Hematopoietic multipotent progenitor cell treated with erythropoietin and hydrocortisone succinate and interleukin-3 and kit ligand, for 15 days (in vitro differentiated cells): ENCODE measurements around the gene CKM.
"Not testable (repeated sequence)": the region's sequence is repeated elsewhere in the genome, so short reads cannot be mapped to it uniquely, and the experiment has no call there.

Experiments
- DNase-seq: peaks from one replicate; pipeline ENCODE4 v3.0.0-alpha.2; 2015; ENCODE audit warnings: low spot score

The CKM gene

DNA sequence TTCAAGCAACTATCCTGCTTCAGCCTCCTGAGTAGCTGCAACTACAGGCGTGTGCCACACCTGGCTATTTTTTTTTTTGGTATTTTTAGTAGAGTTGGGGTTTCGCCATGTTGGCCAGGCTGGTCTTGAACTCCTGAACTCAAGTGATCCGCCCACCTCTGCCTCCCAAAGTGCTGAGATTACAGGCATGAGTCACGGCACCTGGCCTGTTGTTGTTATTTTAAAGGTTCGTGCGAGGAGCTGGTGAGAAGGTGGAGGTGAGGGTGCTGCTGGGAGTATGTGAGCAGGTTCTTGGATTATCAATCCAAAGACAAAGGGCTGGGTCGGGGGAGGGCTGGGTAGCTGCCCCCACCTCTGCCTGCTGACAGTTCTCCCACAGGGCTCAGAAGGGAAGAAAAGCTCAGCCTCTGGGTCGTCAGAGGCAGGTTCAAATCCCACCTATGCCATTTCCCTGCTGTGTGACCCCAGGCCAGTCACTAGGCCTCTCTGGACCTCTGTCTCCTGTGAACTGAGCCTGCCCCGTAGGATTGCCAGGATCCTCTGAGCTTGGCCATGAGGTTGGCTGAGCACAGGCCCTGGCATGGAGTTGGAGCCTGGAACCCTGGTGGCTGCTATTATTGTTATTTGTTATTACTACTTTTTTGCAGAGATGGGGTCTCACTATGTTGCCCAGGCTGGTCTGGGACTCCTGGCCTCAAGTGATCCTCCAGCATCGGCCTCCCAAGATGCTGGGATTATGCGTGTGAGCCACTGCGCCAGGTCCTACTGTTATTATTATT lies 1.5 kb downstream of the CKM start:
- no peak for DNase-seq

- DNase-seq, result no peak
Measured at GRCh38 chr19:45315304-45315703, 7.4 kb downstream of the CKM start.

DNA sequence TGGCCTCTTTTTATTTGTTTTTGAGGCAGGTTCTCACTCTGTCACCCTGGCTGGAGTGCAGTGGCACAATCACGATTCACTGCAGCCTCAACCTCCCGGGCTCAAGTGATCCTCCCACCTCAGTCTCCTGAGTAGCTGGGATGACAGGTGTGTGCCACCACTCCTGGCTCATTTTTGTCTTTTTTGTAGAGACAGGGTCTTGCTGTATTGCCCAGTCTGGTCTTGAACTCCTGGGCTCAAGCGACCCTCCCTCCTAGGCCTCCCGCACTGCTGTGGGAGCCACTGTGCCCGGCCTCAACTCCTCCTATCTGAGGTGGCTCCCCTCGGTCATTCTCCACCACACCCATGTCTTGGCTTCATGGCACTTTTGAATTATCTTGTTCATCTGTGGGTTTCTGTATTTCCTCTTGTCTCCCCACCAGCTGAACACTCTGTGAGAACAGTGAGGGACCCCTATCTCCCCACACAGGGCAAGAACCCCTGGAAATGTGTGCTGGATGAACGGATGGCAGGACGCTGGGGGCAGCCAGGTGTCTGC lies 7.9 kb downstream of the CKM start:
- DNase-seq, result no peak

DNA sequence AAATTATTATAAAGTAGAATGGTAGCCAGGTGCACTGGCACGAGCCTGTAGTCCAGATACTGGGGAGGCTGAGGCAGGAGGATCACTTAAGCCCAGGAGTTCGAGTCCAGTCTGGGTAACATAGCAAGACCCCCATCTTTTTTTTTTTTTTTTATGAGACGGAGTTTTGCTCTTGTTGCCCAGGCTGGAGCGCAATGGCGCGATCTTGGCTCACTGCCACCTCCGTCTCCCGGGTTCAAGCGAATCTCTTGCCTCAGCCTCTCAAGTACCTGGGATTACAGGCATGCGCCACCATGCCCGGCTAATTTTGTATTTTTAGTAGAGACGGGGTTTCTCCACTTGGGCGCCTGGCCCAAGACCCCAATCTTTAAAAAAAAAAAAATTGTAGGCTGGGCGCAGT lies 10.4 kb downstream of the CKM start:
- DNase-seq, result not testable (repeated sequence)

GRCh38 chr19:45311621-45312020 lies 11.1 kb downstream of the CKM start:
- DNase-seq, result no peak

GRCh38 chr19:45309322-45309721 lies 13.4 kb downstream of the CKM start:
- not testable (repeated sequence) for DNase-seq

- DNase-seq, result no peak
Measured at GRCh38 chr19:45307361-45307760, 15.3 kb downstream of the CKM start.

GRCh38 chr19:45306518-45307027 lies 16.1 kb downstream of the CKM start:
- no peak for DNase-seq

DNA sequence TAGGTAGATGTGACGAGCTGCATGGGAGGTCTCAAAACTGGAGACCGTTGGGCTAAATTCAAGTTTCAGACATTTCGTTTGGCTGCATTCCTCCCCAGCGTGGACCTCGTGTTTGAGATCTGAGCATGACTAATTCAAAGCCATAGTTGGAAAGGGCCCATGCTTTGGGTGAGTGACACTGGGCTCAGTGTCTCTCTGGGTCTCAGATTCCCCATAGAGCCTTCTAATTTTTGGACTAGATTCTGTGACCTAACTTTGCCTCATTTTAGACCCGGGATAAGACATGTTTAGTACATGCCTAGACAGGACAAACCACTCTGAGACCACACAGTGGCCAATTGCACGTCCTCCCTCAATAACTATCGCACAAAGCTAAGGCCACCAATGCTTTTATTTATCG lies 16.6 kb downstream of the CKM start:
- no peak for DNase-seq

- DNase-seq, result no peak
Measured at GRCh38 chr19:45305421-45305820, 17.3 kb downstream of the CKM start.

GRCh38 chr19:45305007-45305406 lies 17.7 kb downstream of the CKM start:
- no peak for DNase-seq

DNA sequence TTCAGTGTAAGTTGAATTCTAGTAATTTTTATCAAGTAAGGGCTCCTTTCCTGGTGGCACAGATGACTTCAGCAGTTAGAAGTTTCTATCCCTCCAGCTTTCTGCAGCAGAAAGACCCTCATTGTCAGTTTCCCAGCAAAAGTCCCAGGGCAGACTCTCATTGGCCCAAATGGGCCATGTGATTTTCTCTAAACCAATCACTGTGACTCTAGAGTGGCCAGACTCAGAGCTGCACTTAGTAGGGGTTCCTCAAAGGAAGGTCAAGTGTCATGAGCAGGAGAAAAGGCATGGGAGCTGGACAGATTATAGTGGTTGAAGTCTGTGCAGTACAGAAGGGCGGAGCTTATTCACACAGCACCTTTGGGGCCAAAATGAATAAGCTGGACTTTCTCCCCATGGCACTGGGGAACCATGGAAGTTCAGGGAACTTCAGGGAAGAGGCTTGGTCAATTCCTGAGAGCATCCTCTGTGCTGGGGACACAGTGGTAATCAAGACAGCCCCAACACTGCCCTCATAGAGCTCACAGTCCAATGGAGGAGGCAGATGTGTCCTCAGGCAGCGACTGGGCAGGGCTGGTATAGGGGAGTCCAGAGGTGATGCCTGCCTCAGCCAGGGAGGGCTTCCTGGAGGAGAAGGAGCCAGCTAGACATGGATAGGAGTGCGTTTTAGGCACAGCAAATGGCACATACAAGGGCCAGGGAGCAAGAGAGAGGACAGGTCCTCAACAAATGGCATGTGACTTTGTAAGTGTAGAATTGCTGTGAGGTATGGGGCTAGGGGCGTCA lies 18.3 kb downstream of the CKM start:
- DNase-seq, result no peak

DNA sequence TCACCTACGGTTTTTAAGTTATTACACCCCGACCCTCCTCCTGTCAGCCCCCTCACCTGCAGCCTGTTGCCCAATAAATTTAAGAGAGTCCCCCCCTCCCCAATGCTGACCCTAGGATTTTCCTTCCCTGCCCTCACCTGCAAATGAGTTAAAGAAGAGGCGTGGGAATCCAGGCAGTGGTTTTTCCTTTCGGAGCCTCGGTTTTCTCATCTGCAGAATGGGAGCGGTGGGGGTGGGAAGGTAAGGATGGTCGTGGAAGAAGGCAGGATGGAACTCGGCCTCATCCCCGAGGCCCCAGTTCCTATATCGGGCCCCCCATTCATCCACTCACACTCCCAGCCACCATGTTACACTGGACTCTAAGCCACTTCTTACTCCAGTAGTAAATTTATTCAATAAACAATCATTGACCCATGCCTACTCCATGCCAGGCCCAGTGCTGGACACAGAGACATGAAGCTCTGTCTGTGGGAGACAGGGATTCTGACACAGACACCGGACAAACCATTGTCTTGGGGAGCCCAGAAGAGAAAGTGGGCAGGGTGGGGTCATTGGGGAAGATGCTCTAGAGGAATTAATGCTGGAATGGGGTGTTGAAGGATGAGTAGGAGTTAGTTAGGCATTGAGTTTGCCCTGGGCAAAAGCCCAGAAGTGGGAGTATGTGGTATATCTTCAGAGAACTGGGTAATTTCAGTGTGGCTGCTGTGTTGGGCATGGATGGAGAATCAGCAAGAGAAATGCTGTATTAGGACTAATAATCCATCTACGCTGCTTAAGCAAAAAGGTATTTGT lies 19.2 kb downstream of the CKM start:
- DNase-seq, result no peak

GRCh38 chr19:45302416-45302815 lies 20.3 kb downstream of the CKM start:
- no peak for DNase-seq

- no peak for DNase-seq
Measured at GRCh38 chr19:45299719-45300118, 23.0 kb downstream of the CKM start.

GRCh38 chr19:45298264-45298663 lies 24.4 kb downstream of the CKM start:
- no peak for DNase-seq

DNA sequence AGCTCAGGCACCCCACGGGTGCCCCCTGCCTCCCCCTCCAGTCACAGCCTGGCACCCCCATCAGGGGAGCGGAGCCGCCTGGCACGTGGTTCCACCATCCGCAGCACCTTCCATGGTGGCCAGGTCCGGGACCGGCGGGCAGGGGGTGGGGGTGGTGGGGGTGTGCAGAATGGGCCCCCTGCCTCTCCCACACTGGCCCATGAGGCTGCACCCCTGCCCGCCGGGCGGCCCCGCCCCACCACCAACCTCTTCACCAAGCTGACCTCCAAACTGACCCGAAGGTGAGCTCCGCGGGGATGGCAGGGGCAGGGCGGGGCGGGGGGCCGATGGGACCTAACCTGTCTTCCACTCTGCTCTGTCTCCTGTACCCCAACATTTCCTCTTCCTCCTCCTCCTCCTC lies 25.0 kb downstream of the CKM start:
- no peak for DNase-seq

DNA sequence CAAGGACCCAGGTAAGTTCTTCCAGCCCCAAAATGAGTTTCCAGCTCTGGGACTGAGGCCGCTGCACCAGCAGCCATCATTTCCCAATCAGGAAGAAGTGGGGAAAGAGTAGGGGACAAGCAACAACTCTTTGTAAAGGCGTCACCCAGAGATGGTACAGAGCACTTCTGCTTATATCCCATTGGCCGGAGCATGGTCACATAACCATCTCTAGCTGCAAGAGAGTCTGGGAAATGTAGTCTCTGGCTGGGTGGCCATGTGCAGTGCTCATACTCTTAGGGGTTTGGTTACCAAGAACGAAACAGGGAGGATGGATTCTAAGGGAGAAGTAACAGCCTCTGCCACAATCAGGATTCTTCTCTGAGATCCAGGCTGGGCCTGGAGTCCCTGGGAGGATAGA lies 26.3 kb downstream of the CKM start:
- DNase-seq, result no peak

DNA sequence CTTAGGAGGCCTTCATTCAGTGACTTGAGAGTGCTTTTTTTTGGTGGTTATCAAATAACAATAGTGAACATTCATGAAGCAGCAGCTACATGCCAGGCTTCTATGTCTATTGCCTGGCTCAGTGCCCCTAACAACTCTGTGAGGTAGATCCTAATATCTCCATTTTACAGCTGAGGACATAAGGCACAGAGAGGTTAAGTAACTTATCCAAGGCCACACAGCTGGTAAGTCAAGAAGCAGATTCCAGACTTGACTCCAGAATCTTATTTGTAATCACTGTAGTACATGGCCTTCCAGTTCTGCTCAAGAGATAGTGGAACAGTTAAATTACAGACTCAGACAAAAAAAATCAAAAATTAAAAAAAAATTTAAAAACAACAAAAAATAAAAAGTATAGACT lies 26.8 kb downstream of the CKM start:
- DNase-seq, result no peak

- DNase-seq, result no peak
Measured at GRCh38 chr19:45294291-45295029, 28.2 kb downstream of the CKM start.

DNA sequence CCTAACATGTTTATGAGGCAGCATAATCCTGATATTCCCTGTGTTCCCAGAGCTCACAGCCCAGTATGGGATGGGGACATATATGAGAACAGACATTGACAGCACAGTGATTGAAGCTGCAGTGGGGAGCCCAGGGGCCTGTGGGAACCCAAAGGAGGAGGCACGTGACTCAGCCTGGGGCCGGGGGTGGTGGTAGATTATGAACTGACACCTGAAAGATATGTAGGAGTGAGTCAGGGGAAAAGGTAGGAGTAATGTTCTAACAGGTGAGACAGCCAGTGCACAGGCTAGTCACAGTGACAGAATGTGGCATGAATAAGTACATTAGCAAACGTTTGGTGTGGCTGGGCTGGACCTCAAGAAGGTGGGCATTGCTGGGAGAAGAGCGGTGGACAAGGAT lies 29.0 kb downstream of the CKM start:
- no peak for DNase-seq

DNA sequence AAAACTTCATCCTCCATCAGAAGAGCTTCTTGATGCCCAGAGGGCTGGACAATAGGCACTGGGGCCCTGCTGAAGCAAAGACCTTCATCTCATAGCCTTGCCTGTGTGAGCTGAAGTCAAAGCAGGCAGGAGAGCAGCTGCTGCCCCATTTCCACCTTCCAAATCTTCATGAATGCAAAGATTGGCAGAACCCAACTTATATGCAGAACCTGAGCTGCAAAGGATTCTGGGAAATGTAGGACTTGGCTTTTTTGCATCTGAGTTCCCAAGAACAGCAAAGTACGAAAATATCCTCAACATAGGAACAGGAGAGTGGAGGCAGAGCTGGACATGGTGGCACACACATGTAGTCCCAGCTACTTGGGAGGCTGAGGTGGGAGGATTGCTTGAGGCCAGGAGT lies 30.8 kb downstream of the CKM start:
- no peak for DNase-seq
